Stomach (tissue), 9 donors: ENCODE results near the gene MPIG6B. TPM values are rescaled to one million over a fixed set of nuclear protein-coding genes. Genes with fewer than 3 reads are reported as not detected.

Experiments
- DNase-seq, 2 donors: peaks; one replicate each; pipeline versions ENCODE4 v3.0.0 to v3.0.0-alpha.2; 2013 to 2019
- H3K27ac ChIP-seq, 5 donors: fragments of 200-600 bp in 4 of 5; sonication (generic) in 4 of 5; one replicate each; pipeline ENCODE4 v1.5.1; 2013 to 2019; ENCODE audit warnings: mild to moderate bottlenecking in 1 of 5, moderate library complexity in 1 of 5
- H3K27me3 ChIP-seq, 3 donors: fragments of 200-600 bp; sonication (generic); one replicate each; pipeline ENCODE4 v1.5.1; 2017 to 2019; ENCODE audit warnings: mixed run types in 1 of 3
- H3K36me3 ChIP-seq, 4 donors: fragments of 200-600 bp; sonication (generic); 1 replicate in 3 of 4; 2 replicates in 1 of 4; pipeline ENCODE4 v1.5.1; 2016 to 2019
- H3K4me1 ChIP-seq, 4 donors: fragments of 200-600 bp; sonication (generic); one replicate each; pipeline ENCODE4 v1.5.1; 2016 to 2019
- H3K4me3 ChIP-seq, 4 donors: fragments of 200-600 bp; sonication (generic) in 3 of 4; one replicate each; pipeline ENCODE4 v1.5.1; 2016 to 2019; ENCODE audit warnings: mild to moderate bottlenecking in 1 of 4
- H3K9me3 ChIP-seq, 4 donors: fragments of 200-600 bp; sonication (generic); one replicate each; pipeline ENCODE4 v1.5.1; 2016 to 2019
- EP300 ChIP-seq: sonication (generic); formaldehyde crosslinking; IDR thresholded peaks from one replicate; pipeline ENCODE4 v1.6.1; 2017; ENCODE audit warnings: antibody characterized with exemption
- POLR2A ChIP-seq, 4 donors: fragments of 450-650 bp; IDR thresholded peaks; one replicate each; pipeline ENCODE4 v1.6.1; 2016; ENCODE audit warnings: antibody characterized with exemption in 4 of 4, control low read depth in 2 of 4, mild to moderate bottlenecking in 1 of 4, moderate library complexity in 1 of 4
- POLR2AphosphoS5 ChIP-seq, 3 donors: sonication (generic); formaldehyde crosslinking; IDR thresholded peaks; one replicate each; pipeline ENCODE4 v1.6.1; 2016; ENCODE audit warnings: antibody characterized with exemption in 3 of 3
- WGBS, 5 donors: extraction: QIAGEN DNeasy Blood & Tissue Kit in 3 of 5; methylation state at CpG; one replicate each; pipeline versions ENCODE4 v1.1.5 to v1.1.7; 2013 to 2018; 5-methylcytosine and 5-hydroxymethylcytosine counted together
- intact Hi-C: fragments of 100-400 bp; cut with DNase I; formaldehyde crosslinking; loops from one replicate; pipeline ENCODE4 v1.15.1; 2023; ENCODE audit warnings: low total_unique reads
- polyA plus RNA-seq, 3 donors: library from polyadenylated mRNA; stranded (reverse); fragments of 200-250 nt; gene quantifications; one replicate each; pipeline ENCODE4 v1.2.3, GENCODE V29; 2013
- total RNA-seq, 5 donors: library from RNA; depleted of rRNA; stranded (reverse); fragments of >200 nt; gene quantifications; one replicate each; pipeline versions ENCODE4 v1.1.0 to v1.2.3, GENCODE V29; 2014 to 2016
- TF ChIP-seq, protein P1 (sequence below), 7 experiments: fragments of 450-650 bp in 4 of 7; fragments of 200-600 bp in 3 of 7; sonication (generic) in 3 of 7; IDR thresholded peaks; one replicate each; pipeline ENCODE4 v1.5.1; 2016 to 2019; ENCODE audit warnings: antibody characterized with exemption in 7 of 7, control low read depth in 2 of 7, mild to moderate bottlenecking in 1 of 7
- donor health status: healthy with polysubstance abuse.
- donor health status: Bipolar disorder and iron deficiency.
- donor health status: healthy.

The MPIG6B gene
- total and polyA plus RNA-seq, 8 donors = 0.10 TPM; not detected in 7

DNA sequence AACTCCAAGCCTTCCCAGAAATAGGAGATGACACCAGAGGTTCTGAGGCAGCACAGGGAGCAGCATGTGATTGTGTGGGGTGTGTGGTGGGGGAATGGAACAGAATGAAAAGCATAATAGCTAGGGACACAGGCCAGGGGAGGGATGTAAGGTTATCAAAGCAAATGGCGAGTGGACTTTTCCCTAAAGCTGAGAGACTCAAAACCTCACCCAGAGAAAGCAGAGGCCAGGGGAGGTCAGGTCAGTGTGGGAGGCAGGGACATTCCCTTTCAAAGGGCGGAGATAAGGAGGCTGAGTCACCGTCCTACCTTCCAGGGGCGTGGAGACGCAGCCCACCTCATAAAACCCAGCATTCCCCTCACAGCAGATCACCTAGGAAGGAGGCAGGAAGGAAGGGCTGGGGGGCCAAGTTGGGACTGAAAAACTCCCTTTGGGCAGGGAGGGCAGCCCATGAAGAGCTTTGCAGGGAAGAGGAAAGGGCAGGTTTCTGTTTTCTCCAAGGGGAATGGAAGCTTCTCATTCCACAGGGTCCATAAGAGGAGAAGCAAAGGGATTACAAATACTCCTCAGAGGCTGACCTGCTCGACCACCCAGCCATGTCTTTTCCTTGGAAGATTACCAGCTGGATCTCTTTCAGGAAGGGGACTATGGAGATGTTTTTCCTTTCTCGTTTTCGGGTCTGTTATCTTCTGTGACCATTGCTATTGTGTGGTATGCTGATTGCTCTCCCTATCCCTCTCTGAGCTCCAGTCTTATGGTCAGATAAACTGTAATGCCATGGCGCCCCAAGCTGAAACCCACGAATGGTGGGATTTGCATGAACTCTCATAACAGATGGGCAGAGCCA, 32.7 kb upstream of the MPIG6B start:
- Histone ChIP-seq H3K36me3 (peaks cover 81 to 100% (median 100%) of the 10 kb centered on the region in 4 donors), H3K27ac (peak overlapping the region; percentile 3 to 72 (median 26)), H3K27me3 (no peaks in the 10 kb centered on the region), H3K4me3 (no peak overlapping the region), H3K9me3 (no peaks in the 10 kb centered on the region), H3K4me1 (peaks cover 4 to 20% (median 12%) of the 10 kb centered on the region in 4 donors)
- intact Hi-C loops = no loop called here
- 33 to 54% (median 39%) methylated on average over 10 of the region's 10 CpGs for WGBS, 5 donors
- peak; percentile 37 to 76 for DNase-seq
- TF ChIP-seq, protein P1, sequence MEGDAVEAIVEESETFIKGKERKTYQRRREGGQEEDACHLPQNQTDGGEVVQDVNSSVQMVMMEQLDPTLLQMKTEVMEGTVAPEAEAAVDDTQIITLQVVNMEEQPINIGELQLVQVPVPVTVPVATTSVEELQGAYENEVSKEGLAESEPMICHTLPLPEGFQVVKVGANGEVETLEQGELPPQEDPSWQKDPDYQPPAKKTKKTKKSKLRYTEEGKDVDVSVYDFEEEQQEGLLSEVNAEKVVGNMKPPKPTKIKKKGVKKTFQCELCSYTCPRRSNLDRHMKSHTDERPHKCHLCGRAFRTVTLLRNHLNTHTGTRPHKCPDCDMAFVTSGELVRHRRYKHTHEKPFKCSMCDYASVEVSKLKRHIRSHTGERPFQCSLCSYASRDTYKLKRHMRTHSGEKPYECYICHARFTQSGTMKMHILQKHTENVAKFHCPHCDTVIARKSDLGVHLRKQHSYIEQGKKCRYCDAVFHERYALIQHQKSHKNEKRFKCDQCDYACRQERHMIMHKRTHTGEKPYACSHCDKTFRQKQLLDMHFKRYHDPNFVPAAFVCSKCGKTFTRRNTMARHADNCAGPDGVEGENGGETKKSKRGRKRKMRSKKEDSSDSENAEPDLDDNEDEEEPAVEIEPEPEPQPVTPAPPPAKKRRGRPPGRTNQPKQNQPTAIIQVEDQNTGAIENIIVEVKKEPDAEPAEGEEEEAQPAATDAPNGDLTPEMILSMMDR (IDR thresholded peaks at IDR 0.05) = no peak
- TF ChIP-seq POLR2AphosphoS5 (IDR thresholded peaks at IDR 0.05) = peak in 1 of 3 donors; percentile 8

DNA sequence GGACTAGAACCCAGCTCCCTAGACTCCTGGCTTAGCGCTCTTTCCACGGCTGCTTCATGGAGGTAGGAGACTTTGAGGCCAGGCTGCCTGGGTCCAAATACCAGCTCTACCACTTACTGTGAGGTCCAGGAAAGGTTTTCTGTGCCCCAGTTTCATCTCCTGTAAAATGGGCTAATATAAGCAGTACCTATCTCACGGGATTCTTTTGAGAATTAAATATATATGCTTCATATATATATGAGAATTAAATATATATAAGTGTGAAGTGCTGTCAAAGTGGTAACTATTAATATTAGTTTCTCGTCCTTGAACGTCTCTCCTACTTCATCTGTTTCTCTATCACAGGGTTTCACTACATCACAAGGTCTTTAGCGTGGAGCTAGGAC, 32.1 kb upstream of the MPIG6B start:
- TF ChIP-seq POLR2AphosphoS5 (IDR thresholded peaks at IDR 0.05) (no peak), POLR2A (IDR thresholded peaks at IDR 0.05) (no peak), EP300 (no peak)
- TF ChIP-seq, protein P1 (IDR thresholded peaks at IDR 0.05) = no peak
- peak overlapping the region in 4 of 5 donors; percentile 25 to 72 (median 27) for H3K27ac ChIP-seq
- H3K4me1 ChIP-seq = peaks cover 4 to 20% (median 12%) of the 10 kb centered on the region in 4 donors
- no peaks in the 10 kb centered on the region for H3K9me3 ChIP-seq
- no peaks in the 10 kb centered on the region for H3K27me3 ChIP-seq
- H3K36me3 ChIP-seq = peaks cover 86 to 100% (median 100%) of the 10 kb centered on the region in 4 donors
- intact Hi-C loops = no loop called here
- no peak overlapping the region for H3K4me3 ChIP-seq
- 83 to 89% (median 87%) methylated on average over 6 of the region's 6 CpGs for WGBS, 5 donors
- DNase-seq = no peak

DNA sequence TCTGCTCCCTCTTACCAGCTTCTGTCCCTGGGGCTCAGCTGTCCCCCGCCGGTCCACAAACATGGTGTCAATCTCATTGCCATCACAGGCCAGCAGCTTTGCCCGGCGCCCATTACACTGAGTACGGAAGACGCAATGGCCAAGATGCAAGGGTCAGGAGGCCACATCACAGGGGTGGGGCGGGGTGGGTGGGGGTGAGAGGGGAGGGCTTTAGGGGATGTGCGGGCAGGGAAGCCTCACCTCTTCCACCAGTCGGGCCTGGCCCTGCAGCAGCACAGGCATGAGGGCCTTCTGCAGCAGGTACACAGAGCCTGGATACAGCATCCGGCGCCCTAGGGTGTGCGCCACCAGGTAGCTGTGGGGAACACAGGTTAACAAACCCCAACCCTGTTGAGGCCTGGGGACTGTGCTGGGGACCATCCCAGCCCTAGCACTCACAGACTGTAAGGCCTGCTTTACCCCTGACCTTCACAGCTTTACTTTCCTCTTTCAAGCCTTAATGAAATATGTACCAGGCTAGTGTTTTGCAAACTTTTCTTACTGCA, 31.5 kb upstream of the MPIG6B start:
- DNase-seq = no peak
- 91 to 95% (median 93%) methylated on average over 6 to 12 of the region's 12 CpGs for WGBS, 5 donors
- Histone ChIP-seq H3K27ac (no peak overlapping the region), H3K27me3 (no peaks in the 10 kb centered on the region), H3K36me3 (peaks cover 87 to 100% (median 100%) of the 10 kb centered on the region in 4 donors), H3K4me1 (peaks cover 4 to 20% (median 12%) of the 10 kb centered on the region in 4 donors), H3K4me3 (no peak overlapping the region), H3K9me3 (no peaks in the 10 kb centered on the region)
- intact Hi-C loops = no loop called here
- TF ChIP-seq, protein P1 (IDR thresholded peaks at IDR 0.05) = no peak
- TF ChIP-seq POLR2A (IDR thresholded peaks at IDR 0.05) = no peak
- TF ChIP-seq EP300 = no peak
- TF ChIP-seq POLR2AphosphoS5 (IDR thresholded peaks at IDR 0.05) = no peak

DNA sequence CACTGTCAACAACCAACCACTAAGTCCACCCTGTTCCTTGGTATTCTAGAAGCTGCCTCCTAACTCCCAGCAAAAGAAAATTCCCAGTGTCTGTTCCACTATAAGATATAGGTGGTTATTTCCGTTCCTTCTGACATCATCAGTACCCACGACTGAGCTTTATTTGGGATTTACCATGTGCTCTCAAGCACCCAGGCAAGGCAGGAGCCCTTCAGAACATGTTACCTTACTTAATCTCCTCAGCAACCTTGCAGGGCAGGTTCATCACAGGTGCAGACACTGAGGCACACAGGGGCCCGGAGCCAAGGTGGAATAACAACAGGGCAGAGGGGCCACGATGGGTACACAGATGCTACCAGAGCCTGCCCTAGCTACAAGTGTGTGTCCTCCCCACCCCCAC, 30.8 kb upstream of the MPIG6B start:
- H3K36me3 ChIP-seq = peaks cover 84 to 100% (median 100%) of the 10 kb centered on the region in 4 donors
- 71 to 83% (median 78%) methylated on average over 4 of the region's 4 CpGs for WGBS, 5 donors
- intact Hi-C loops = no loop called here

More for the DNA sequence above, 30.8 kb upstream of the MPIG6B start:
- Histone ChIP-seq H3K27ac (no peak overlapping the region), H3K9me3 (no peaks in the 10 kb centered on the region), H3K4me3 (no peak overlapping the region), H3K27me3 (no peaks in the 10 kb centered on the region), H3K4me1 (peaks cover 4 to 20% (median 12%) of the 10 kb centered on the region in 4 donors)
- DNase-seq = no peak
- TF ChIP-seq POLR2AphosphoS5 (IDR thresholded peaks at IDR 0.05) = no peak
- TF ChIP-seq POLR2A (IDR thresholded peaks at IDR 0.05) = no peak
- no peak for TF ChIP-seq EP300
- TF ChIP-seq, protein P1 (IDR thresholded peaks at IDR 0.05) = no peak
